GM12878 (cell line): ENCODE measurements around the gene CCDC9B.

Source experiments
- ATF7 ChIP-seq: fragments of 450-650 bp; IDR thresholded peaks from 2 replicates; pipeline ENCODE4 v1.6.1; 2016; ENCODE audit warnings: low read depth, mild to moderate bottlenecking
- RAD21 ChIP-seq: IDR thresholded peaks from 2 replicates; pipeline ENCODE4 v1.6.1; 2011; ENCODE audit warnings: mild to moderate bottlenecking, low read depth, low read length, moderate library complexity; ENCODE audit not compliant: insufficient read depth
- TCF7 ChIP-seq: IDR thresholded peaks from 2 replicates; pipeline ENCODE4 v1.6.1; 2014; ENCODE audit warnings: antibody characterized with exemption, borderline replicate concordance
- TF ChIP-seq, protein P1 (sequence below), 3 experiments: IDR thresholded peaks in 2 of 3; conservative IDR thresholded peaks in 1 of 3; 2 replicates each; pipeline ENCODE4 v1.5.1; 2011; ENCODE audit warnings: low read depth in 3 of 3, low read length in 3 of 3, mild to moderate bottlenecking in 3 of 3, control low read depth in 2 of 3, moderate library complexity in 2 of 3, inconsistent platforms in 1 of 3, mixed read lengths in 1 of 3; ENCODE audit not compliant: control insufficient read depth in 2 of 3, insufficient read depth in 1 of 3; ENCODE audit errors: extremely low read depth in 1 of 3
- TF ChIP-seq, protein P2 (sequence below): IDR thresholded peaks from 2 replicates; pipeline ENCODE4 v1.6.1; 2011; ENCODE audit warnings: low read depth, low read length, improper control_type of control experiment, borderline replicate concordance

DNA sequence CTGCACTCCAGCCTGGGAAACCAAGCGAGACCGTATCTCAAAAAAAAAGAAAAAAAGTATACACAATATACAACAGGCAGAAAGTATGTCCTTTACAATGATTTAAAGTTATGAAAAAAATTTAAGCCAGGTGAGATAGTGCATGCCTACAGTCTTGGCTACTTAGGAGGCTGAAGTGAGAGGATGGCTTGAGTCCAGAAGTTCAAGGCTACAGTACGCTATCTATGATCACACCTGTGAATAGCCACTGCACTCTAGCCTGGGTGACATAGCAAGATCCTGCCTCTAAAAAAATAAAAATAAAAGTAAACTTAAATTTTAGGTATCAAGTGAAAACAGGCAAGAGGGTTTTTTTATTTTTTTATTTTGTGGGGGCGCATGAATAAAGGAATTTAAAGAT is 38.6 kb upstream of the CCDC9B start:
- no peak for TF ChIP-seq RAD21
- TF ChIP-seq, protein P1, sequence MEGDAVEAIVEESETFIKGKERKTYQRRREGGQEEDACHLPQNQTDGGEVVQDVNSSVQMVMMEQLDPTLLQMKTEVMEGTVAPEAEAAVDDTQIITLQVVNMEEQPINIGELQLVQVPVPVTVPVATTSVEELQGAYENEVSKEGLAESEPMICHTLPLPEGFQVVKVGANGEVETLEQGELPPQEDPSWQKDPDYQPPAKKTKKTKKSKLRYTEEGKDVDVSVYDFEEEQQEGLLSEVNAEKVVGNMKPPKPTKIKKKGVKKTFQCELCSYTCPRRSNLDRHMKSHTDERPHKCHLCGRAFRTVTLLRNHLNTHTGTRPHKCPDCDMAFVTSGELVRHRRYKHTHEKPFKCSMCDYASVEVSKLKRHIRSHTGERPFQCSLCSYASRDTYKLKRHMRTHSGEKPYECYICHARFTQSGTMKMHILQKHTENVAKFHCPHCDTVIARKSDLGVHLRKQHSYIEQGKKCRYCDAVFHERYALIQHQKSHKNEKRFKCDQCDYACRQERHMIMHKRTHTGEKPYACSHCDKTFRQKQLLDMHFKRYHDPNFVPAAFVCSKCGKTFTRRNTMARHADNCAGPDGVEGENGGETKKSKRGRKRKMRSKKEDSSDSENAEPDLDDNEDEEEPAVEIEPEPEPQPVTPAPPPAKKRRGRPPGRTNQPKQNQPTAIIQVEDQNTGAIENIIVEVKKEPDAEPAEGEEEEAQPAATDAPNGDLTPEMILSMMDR (IDR thresholded peaks at IDR 0.05 in 2 of 3, conservative IDR thresholded peaks at IDR 0.05 in 1 of 3; ENCODE audit: control insufficient read depth in 2 of 3, extremely low read depth in 1 of 3, insufficient read depth in 1 of 3, low read depth in 3 of 3, low read length in 3 of 3), result no peak
- no peak for TF ChIP-seq TCF7
- TF ChIP-seq, protein P2, sequence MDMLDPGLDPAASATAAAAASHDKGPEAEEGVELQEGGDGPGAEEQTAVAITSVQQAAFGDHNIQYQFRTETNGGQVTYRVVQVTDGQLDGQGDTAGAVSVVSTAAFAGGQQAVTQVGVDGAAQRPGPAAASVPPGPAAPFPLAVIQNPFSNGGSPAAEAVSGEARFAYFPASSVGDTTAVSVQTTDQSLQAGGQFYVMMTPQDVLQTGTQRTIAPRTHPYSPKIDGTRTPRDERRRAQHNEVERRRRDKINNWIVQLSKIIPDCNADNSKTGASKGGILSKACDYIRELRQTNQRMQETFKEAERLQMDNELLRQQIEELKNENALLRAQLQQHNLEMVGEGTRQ, result no peak
- TF ChIP-seq ATF7, result no peak
